ENCODE results near the gene FRMD6. TPM values are rescaled to one million over a fixed set of nuclear protein-coding genes. Genes with fewer than 3 reads are reported as not detected.
A peak's percentile ranks its signal among the peaks of the same experiment; 100 is the strongest.

FRMD6 gene
- total RNA-seq, 1 experiment from 2014 or later = 1.2 TPM

- no peak for DNase-seq (ENCODE audit: low spot score)
Measured at GRCh38 chr14:51663783-51664326, 12.1 kb downstream of the FRMD6 start.

- no peak for DNase-seq (ENCODE audit: low spot score)
Measured at GRCh38 chr14:51666070-51666469, 14.4 kb downstream of the FRMD6 start.

- no peak for DNase-seq (ENCODE audit: low spot score)
Measured at GRCh38 chr14:51666826-51667225, 15.1 kb downstream of the FRMD6 start.

GRCh38 chr14:51668870-51669269 is 17.2 kb downstream of the FRMD6 start:
- no peak for DNase-seq (ENCODE audit: low spot score)

GRCh38 chr14:51674294-51675002 is 22.7 kb downstream of the FRMD6 start:
- DNase-seq (ENCODE audit: low spot score) = no peak

GRCh38 chr14:51676549-51676948 is 24.8 kb downstream of the FRMD6 start:
- no peak for DNase-seq (ENCODE audit: low spot score)

- DNase-seq (ENCODE audit: low spot score) = no peak
Measured at GRCh38 chr14:51677266-51677665, 25.6 kb downstream of the FRMD6 start.

GRCh38 chr14:51677738-51678137 is 26.0 kb downstream of the FRMD6 start:
- no peak for DNase-seq (ENCODE audit: low spot score)

GRCh38 chr14:51680031-51680430 is 28.3 kb downstream of the FRMD6 start:
- no peak for DNase-seq (ENCODE audit: low spot score)

GRCh38 chr14:51681411-51681810 is 29.7 kb downstream of the FRMD6 start:
- DNase-seq (ENCODE audit: low spot score) = no peak

- DNase-seq (ENCODE audit: low spot score) = no peak
Measured at GRCh38 chr14:51682411-51682810, 30.7 kb downstream of the FRMD6 start.

GRCh38 chr14:51684760-51685159 is 33.0 kb downstream of the FRMD6 start:
- DNase-seq (ENCODE audit: low spot score) = no peak

- DNase-seq (ENCODE audit: low spot score) = no peak
Measured at GRCh38 chr14:51691176-51691575, 39.5 kb downstream of the FRMD6 start.

GRCh38 chr14:51692646-51693045 is 40.9 kb downstream of the FRMD6 start:
- no peak for DNase-seq (ENCODE audit: low spot score)

GRCh38 chr14:51697848-51698247 is 46.1 kb downstream of the FRMD6 start:
- no peak for DNase-seq (ENCODE audit: low spot score)

GRCh38 chr14:51701951-51702350 is 50.2 kb downstream of the FRMD6 start:
- DNase-seq (ENCODE audit: low spot score) = no peak

- no peak for DNase-seq (ENCODE audit: low spot score)
Measured at GRCh38 chr14:51703787-51704186, 52.1 kb downstream of the FRMD6 start.

- peak; percentile 2 for DNase-seq (ENCODE audit: low spot score)
Measured at GRCh38 chr14:51704545-51704944, 52.8 kb downstream of the FRMD6 start.

- no peak for DNase-seq (ENCODE audit: low spot score)
Measured at GRCh38 chr14:51707327-51707726, 55.6 kb downstream of the FRMD6 start.

GRCh38 chr14:51711505-51711904 is 59.8 kb downstream of the FRMD6 start:
- DNase-seq (ENCODE audit: low spot score) = no peak

- DNase-seq (ENCODE audit: low spot score) = no peak
Measured at GRCh38 chr14:51715250-51715649, 63.5 kb downstream of the FRMD6 start.

- no peak for DNase-seq (ENCODE audit: low spot score)
Measured at GRCh38 chr14:51715742-51716141, 64.0 kb downstream of the FRMD6 start.

- DNase-seq (ENCODE audit: low spot score) = no peak
Measured at GRCh38 chr14:51716610-51717009, 64.9 kb downstream of the FRMD6 start.

- DNase-seq (ENCODE audit: low spot score) = no peak
Measured at GRCh38 chr14:51717766-51718165, 66.1 kb downstream of the FRMD6 start.
